Endodermal cell (in vitro differentiated cells): ENCODE data around the gene IL11. TPM values are rescaled to one million over a fixed set of nuclear protein-coding genes. Genes with fewer than 3 reads are reported as not detected.
"Not testable (repeated sequence)": the region's sequence is repeated elsewhere in the genome, so short reads cannot be mapped to it uniquely, and the experiment has no call there.

Source experiments
- DNase-seq: peaks from one replicate; pipeline ENCODE4 v3.0.0-alpha.2; 2017
- H3K27ac ChIP-seq: 2 replicates; pipeline ENCODE4 v1.5.1; 2013; ENCODE audit warnings: mild to moderate bottlenecking, low read depth, low read length, moderate library complexity
- H3K27me3 ChIP-seq: 2 replicates; pipeline ENCODE4 v1.6.1; 2013; ENCODE audit warnings: mild to moderate bottlenecking, low read length, moderate library complexity; ENCODE audit not compliant: insufficient read depth, control insufficient read depth, poor library complexity, severe bottlenecking
- H3K36me3 ChIP-seq: 2 replicates; pipeline ENCODE4 v1.7.0; 2013; ENCODE audit warnings: mild to moderate bottlenecking, low read length, moderate library complexity; ENCODE audit not compliant: control insufficient read depth, insufficient read depth
- H3K4me1 ChIP-seq: one replicate; pipeline ENCODE4 v1.7.0; 2013; ENCODE audit warnings: low read length; ENCODE audit not compliant: control insufficient read depth, insufficient read depth
- H3K4me3 ChIP-seq: 2 replicates; pipeline ENCODE4 v1.5.1; 2013; ENCODE audit warnings: mild to moderate bottlenecking, low read length, moderate library complexity
- H3K9ac ChIP-seq: 2 replicates; pipeline ENCODE4 v1.6.1; 2013; ENCODE audit warnings: mild to moderate bottlenecking, low read length, moderate library complexity; ENCODE audit not compliant: poor library complexity, severe bottlenecking; ENCODE audit errors: extremely low read depth
- H3K9me3 ChIP-seq: 2 replicates; pipeline ENCODE4 v1.6.1; 2013; ENCODE audit warnings: mild to moderate bottlenecking, low read length, moderate library complexity; ENCODE audit not compliant: control insufficient read depth
- H3K27ac Mint-ChIP-seq: 2 replicates; pipeline ENCODE4 v1.8.0; 2020; ENCODE audit warnings: mixed read lengths
- H3K27me3 Mint-ChIP-seq: 2 replicates; pipeline ENCODE4 v1.8.0; 2021; ENCODE audit warnings: mild to moderate bottlenecking, mixed read lengths; ENCODE audit not compliant: insufficient read depth
- H3K36me3 Mint-ChIP-seq: 2 replicates; pipeline ENCODE4 v1.8.0; 2020; ENCODE audit warnings: low read depth, mixed read lengths
- H3K4me1 Mint-ChIP-seq: 2 replicates; pipeline ENCODE4 v1.8.0; 2020; ENCODE audit warnings: mixed read lengths
- H3K4me3 Mint-ChIP-seq: 2 replicates; pipeline ENCODE4 v1.8.0; 2020; ENCODE audit warnings: mild to moderate bottlenecking, moderate library complexity, mixed read lengths
- H3K9me3 Mint-ChIP-seq: 2 replicates; pipeline ENCODE4 v1.8.0; 2020; ENCODE audit warnings: mild to moderate bottlenecking, mixed read lengths
- WGBS, 2 experiments: methylation state at CpG; one replicate each; pipeline versions ENCODE4 v1.1.5 to v1.1.7; 2013; ENCODE audit warnings: missing lambda C conversion rate in 2 of 2, mixed read lengths in 1 of 2; ENCODE audit not compliant: insufficient coverage in 1 of 2, insufficient read length in 1 of 2; 5-methylcytosine and 5-hydroxymethylcytosine counted together
- total RNA-seq, 2 donors: library from RNA; stranded (reverse); fragmentation: NEBNext Ultra II Directional in 1 of 2; extraction: Animal tissue kit (Norgen Biotek cat#: 25700) in 1 of 2; gene quantifications; 2 replicates in 1 of 2; 3 replicates in 1 of 2; pipeline ENCODE4 v1.2.1, GENCODE V29; 2021
- TF ChIP-seq, protein P1 (sequence below): fragments of 200-600 bp; sonication (generic); conservative IDR thresholded peaks from 2 replicates; pipeline ENCODE4 v1.5.0; 2021; ENCODE audit warnings: antibody characterized with exemption, mild to moderate bottlenecking

The IL11 gene
- total RNA-seq, 2 donors from 2014 or later, result 0.91 to 1.7 TPM

DNA sequence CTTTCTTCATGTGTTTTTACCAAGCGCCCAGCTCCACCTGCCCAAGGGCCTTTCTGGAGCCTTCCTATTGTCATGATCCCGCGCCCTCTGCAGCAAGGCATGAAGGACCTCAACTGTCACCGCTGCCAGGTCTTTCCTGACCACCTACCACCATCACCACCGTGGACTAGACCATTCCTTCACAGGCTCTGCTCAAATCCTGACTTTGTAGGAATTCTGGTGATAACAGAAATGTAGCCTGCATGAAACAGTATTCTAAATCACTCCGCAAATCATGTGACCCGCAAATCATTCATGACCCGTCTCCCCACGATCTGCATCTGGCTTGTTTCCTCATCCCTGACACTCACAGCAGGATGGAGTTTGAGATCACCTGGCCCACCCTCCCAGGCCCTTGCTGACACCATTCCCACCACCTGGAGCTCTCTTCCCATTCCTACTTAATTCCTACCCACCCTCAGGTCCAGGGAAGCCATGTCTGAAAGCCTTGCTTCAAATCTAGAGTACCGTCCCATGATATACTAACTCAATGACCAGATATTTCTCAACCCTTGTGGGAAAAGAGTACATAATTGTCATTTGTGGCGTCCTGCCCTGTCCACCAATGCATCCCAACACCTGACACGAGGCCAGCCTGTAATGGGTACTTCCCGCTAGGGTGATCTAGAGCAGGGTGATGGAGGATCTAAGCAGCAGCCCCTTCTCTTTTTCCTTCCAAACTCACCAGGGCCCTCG lies 36.0 kb upstream of the IL11 start:
- peaks cover 19% of the 10 kb centered on the region for H3K27me3 Mint-ChIP-seq
- WGBS, 2 experiments, result 83 to 89% methylated on average over 9 to 14 of the region's 14 CpGs
- DNase-seq, result peak; percentile 39
- Histone ChIP-seq H3K4me1 (peaks cover 2% of the 10 kb centered on the region), H3K4me3 (peak overlapping the region; percentile 92), H3K9me3 (peaks cover 30% of the 10 kb centered on the region), H3K9ac (peak overlapping the region; percentile 84), H3K36me3 (peaks cover 48% of the 10 kb centered on the region), H3K27me3 (no peaks in the 10 kb centered on the region), H3K27ac (no peak overlapping the region)
- peaks cover 14% of the 10 kb centered on the region for H3K4me1 Mint-ChIP-seq
- peak overlapping the region; percentile 62 for H3K27ac Mint-ChIP-seq
- H3K36me3 Mint-ChIP-seq, result peaks cover 50% of the 10 kb centered on the region
- H3K9me3 Mint-ChIP-seq, result peaks cover 28% of the 10 kb centered on the region
- TF ChIP-seq, protein P1, sequence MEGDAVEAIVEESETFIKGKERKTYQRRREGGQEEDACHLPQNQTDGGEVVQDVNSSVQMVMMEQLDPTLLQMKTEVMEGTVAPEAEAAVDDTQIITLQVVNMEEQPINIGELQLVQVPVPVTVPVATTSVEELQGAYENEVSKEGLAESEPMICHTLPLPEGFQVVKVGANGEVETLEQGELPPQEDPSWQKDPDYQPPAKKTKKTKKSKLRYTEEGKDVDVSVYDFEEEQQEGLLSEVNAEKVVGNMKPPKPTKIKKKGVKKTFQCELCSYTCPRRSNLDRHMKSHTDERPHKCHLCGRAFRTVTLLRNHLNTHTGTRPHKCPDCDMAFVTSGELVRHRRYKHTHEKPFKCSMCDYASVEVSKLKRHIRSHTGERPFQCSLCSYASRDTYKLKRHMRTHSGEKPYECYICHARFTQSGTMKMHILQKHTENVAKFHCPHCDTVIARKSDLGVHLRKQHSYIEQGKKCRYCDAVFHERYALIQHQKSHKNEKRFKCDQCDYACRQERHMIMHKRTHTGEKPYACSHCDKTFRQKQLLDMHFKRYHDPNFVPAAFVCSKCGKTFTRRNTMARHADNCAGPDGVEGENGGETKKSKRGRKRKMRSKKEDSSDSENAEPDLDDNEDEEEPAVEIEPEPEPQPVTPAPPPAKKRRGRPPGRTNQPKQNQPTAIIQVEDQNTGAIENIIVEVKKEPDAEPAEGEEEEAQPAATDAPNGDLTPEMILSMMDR, result no peak
- peak overlapping the region; percentile 79 for H3K4me3 Mint-ChIP-seq

GRCh38 chr19:55405638-55406037 lies 35.4 kb upstream of the IL11 start:
- peaks cover 23% of the 10 kb centered on the region for H3K9me3 ChIP-seq
- H3K36me3 Mint-ChIP-seq, result peaks cover 53% of the 10 kb centered on the region
- peaks cover 2% of the 10 kb centered on the region for H3K4me1 ChIP-seq
- H3K4me1 Mint-ChIP-seq, result peaks cover 14% of the 10 kb centered on the region
- H3K27me3 Mint-ChIP-seq, result peaks cover 13% of the 10 kb centered on the region
- no peak overlapping the region for H3K27ac ChIP-seq
- peak; percentile 25 for DNase-seq
- H3K27me3 ChIP-seq, result no peaks in the 10 kb centered on the region
- TF ChIP-seq, protein P1, result no peak
- no peak overlapping the region for H3K9ac ChIP-seq
- WGBS, 2 experiments, result 89 to 100% methylated on average over 4 to 5 of the region's 5 CpGs
- H3K4me3 ChIP-seq, result peak overlapping the region; percentile 92
- H3K27ac Mint-ChIP-seq, result peak overlapping the region; percentile 62
- H3K36me3 ChIP-seq, result peaks cover 48% of the 10 kb centered on the region
- H3K9me3 Mint-ChIP-seq, result peaks cover 24% of the 10 kb centered on the region
- peak overlapping the region; percentile 79 for H3K4me3 Mint-ChIP-seq

- Histone ChIP-seq H3K27ac (no peak overlapping the region), H3K9ac (no peak overlapping the region), H3K27me3 (no peaks in the 10 kb centered on the region), H3K9me3 (no peaks in the 10 kb centered on the region), H3K36me3 (peaks cover 53% of the 10 kb centered on the region), H3K4me1 (peaks cover 2% of the 10 kb centered on the region), H3K4me3 (no peak overlapping the region)
- H3K4me3 Mint-ChIP-seq, result no peak overlapping the region
- peaks cover 50% of the 10 kb centered on the region for H3K36me3 Mint-ChIP-seq
- H3K27me3 Mint-ChIP-seq, result peaks cover 7% of the 10 kb centered on the region
- TF ChIP-seq, protein P1, result no peak
- no CpG with 5 or more reads among the region's 2 CpGs for WGBS, 2 experiments
- DNase-seq, result no peak
- no peaks in the 10 kb centered on the region for H3K9me3 Mint-ChIP-seq
- no peak overlapping the region for H3K27ac Mint-ChIP-seq
- H3K4me1 Mint-ChIP-seq, result peaks cover 14% of the 10 kb centered on the region
Measured at GRCh38 chr19:55402509-55402908, 32.2 kb upstream of the IL11 start.

- H3K9me3 ChIP-seq, H3K27me3 ChIP-seq, H3K27me3 Mint-ChIP-seq, H3K4me1 ChIP-seq, H3K4me3 ChIP-seq, DNase-seq, H3K9ac ChIP-seq, H3K4me3 Mint-ChIP-seq, H3K9me3 Mint-ChIP-seq, H3K4me1 Mint-ChIP-seq, H3K27ac ChIP-seq, H3K27ac Mint-ChIP-seq: not testable (repeated sequence)
- H3K36me3 ChIP-seq, result peaks cover 49% of the 10 kb centered on the region
- 88% methylated on average over 11 of the region's 28 CpGs; no CpG with 5 or more reads in 1 of the 2 experiments for WGBS, 2 experiments
- peaks cover 45% of the 10 kb centered on the region for H3K36me3 Mint-ChIP-seq
Measured at GRCh38 chr19:55401390-55401789, 31.1 kb upstream of the IL11 start.
